HFF-Myc (cell line): ENCODE measurements around the gene GAA.

ENCODE experiments used
- DNase-seq: peaks from one replicate; pipeline ENCODE4 v3.0.0-alpha.2; 2011; ENCODE audit warnings: low read depth; ENCODE audit errors: extremely low read depth
- H3K4me3 ChIP-seq: replicated peaks from 2 replicates; pipeline ENCODE4 v1.5.1; 2011; ENCODE audit warnings: low read depth, mild to moderate bottlenecking, control low read depth, low read length
- TF ChIP-seq, protein P1 (sequence below): IDR thresholded peaks from 2 replicates; pipeline ENCODE4 v1.5.1; 2012; ENCODE audit warnings: mild to moderate bottlenecking, low read depth, low read length, control low read depth; ENCODE audit errors: missing control alignments

Gene GAA

DNA sequence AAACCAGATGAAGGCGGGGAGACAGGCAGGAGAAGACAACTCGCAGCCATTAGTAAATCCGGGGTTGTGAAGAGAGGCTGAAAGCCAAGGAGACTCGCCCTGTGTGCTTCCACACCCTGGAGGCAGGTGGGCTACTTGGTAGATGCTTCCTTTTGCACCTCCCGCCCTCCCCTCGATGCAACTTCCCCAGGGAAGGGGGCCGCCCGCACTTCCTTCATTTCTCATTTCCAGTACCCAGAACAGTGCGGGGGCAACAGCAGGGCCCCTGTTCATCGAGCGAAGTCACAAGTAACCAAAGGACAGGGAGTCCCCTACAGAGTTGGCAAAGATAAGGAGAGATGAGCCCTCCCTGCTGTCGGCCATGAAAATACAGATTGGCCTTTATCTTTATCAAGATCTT is 40.0 kb upstream of the GAA start:
- no peak for DNase-seq
- TF ChIP-seq, protein P1, sequence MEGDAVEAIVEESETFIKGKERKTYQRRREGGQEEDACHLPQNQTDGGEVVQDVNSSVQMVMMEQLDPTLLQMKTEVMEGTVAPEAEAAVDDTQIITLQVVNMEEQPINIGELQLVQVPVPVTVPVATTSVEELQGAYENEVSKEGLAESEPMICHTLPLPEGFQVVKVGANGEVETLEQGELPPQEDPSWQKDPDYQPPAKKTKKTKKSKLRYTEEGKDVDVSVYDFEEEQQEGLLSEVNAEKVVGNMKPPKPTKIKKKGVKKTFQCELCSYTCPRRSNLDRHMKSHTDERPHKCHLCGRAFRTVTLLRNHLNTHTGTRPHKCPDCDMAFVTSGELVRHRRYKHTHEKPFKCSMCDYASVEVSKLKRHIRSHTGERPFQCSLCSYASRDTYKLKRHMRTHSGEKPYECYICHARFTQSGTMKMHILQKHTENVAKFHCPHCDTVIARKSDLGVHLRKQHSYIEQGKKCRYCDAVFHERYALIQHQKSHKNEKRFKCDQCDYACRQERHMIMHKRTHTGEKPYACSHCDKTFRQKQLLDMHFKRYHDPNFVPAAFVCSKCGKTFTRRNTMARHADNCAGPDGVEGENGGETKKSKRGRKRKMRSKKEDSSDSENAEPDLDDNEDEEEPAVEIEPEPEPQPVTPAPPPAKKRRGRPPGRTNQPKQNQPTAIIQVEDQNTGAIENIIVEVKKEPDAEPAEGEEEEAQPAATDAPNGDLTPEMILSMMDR: no peak
- H3K4me3 ChIP-seq: no peak overlapping the region

DNA sequence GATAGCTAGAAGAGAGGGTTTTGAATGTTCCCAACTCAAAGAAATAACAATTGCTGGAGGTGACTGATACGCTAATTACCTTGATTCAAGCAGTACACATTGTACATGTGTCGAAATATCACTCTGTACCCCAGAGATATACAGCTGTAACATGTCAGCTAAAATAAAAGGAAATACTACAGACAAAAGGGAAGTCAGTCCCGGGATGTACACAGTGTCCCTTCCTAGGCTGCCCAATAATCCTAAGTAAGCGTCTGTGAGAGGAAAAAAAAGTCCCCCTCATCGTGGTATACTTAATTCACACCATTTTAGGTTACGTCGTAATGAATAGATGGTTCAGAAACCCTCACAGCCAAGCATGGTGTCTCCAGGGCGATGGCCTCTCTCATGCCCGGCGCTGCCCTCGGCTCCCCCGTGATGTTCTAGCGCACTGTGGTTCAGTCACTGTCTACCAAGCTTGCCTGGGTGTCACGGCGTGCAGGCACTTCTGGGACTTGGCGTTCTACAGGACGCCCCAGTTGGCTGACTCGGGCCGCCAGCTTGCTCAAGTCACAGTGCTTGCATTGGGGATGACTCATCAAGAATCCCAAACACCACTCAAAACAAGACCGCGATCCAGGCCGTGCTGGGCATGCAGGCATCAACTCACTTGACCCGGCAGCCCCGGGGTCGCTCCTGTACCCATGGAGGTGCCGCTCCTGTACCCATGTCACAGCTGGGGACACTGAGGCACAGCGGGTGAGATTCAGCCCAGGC is 37.4 kb upstream of the GAA start:
- TF ChIP-seq, protein P1: no peak
- DNase-seq: no peak
- no peak overlapping the region for H3K4me3 ChIP-seq

DNA sequence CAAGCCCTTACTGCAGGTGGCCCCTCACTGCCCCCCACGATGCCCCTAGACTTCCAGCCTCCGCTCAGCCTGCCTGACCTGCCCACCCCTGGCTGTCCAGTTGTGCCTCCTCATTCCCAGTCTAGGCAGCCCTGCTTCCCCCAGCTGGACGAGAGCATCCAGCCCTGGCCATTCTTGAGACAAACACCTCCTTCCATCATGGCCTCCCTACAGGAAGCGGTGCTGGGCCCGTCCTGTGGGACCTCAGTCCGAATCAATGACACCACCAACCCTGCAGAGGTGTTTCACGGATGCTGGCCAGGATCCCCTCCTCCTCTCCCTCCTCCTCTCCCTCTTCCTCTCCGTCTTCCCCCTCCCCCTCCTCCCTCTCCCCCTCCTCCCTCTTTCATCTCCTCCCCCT is 36.7 kb upstream of the GAA start:
- TF ChIP-seq, protein P1: no peak
- no peak overlapping the region for H3K4me3 ChIP-seq
- no peak for DNase-seq

DNA sequence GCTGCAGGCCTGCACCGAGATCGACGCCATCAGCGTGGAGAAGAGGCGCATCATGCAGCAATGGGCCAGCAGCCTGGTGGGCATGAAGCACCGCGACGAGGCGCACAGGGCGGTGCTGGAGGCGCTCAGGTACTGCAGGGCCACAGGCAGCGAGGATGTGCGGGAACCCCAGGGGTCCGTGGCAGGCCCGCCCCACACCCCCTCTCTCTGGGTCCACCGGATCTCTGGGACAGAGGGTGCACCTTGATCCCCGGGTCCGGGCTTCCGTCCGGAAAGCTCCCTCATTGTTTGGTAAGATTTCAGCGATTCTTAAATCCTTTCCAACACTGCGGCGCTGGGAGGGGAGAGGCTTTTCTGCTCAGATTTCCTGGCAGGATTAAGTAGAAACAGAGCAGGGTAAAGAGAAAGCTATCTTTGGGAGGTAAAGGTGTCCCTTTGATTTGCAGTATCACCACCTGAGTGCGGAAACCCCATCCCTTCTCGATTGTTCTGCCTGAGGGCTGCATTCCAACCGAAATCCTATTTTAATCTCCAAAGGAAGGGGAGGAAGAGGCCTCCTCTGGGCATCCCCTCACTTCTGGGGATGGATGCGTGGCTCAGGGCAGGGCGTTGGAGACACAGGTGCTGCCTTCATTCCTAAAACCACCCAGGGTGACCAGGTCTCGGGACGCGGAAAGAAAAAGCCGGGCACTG is 35.8 kb upstream of the GAA start:
- DNase-seq: no peak
- TF ChIP-seq, protein P1: no peak
- H3K4me3 ChIP-seq: no peak overlapping the region

DNA sequence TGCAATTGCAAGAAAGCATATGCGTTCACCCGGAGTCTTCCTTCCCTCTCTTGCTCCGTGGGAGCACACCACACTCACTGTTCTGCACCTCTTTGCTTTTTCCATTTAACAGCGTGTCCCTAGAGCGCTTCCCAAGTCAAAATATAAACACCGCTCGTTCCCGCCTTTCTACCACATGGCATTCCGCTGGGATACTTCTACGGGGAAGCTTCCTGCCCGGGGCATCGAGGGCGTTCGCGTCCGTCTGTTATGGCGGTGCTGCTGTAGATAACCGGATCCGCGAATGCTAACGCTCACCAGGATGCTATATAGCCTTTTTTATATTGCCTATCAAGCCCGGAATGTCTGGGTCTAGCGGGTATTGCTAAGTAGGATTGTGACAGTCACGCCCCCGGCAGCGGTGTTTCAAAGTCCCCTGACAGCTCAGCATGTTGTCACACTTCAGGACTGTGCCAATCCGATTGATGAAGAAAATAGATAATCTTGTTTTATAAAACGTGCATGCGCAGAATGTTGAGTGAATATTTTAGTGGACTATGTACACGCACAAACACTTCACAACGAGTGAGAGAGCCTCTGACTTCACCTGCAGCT is 33.9 kb upstream of the GAA start:
- DNase-seq: no peak
- TF ChIP-seq, protein P1: no peak
- no peak overlapping the region for H3K4me3 ChIP-seq

DNA sequence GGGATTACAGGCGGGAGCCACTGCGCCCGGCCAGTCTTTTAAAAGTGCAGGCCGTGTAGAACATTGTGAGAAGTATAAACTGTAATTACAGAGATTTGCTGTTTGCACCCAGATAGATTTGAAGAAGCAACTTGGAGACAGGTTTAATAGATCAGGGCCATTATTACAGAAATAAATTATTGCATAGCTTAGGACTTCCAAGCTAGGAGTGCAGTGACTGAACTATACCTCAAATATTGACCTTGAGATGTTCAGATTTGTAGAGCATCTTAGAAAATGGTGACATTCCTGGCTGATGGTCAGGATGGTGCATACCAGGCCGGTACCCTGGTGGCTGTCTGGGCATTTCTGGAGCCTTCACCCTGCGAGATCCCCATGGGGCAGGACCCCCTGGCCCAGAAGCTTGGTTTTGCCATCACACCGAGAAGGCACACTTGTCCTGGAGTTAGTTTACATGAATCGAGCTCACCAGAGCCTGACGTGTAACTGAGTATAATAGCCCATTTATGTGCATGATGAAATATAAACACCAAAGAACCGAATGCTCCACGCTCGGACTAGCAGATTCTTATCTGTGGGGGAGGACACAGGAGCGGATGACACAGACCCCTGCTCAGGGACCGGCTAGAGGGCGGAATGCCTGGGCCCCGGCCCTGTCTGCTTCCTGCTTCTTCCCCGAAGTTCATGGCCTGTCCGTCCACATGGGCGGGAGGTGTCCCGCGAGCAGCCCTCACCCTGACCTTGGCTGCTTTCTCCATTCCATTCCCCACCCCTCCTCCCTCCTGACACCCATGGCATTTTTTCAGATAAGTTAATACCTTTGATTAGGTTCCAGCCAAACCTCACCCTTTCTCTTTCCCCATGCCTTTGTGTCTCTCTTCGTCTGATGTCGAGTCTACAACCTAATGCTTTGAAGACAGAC is 32.8 kb upstream of the GAA start:
- DNase-seq: no peak
- no peak overlapping the region for H3K4me3 ChIP-seq
- TF ChIP-seq, protein P1: no peak
